ENCODE measurements around the gene SIPA1L3.
A peak's percentile ranks its signal among the peaks of the same experiment; 100 is the strongest.

SIPA1L3 gene

DNA sequence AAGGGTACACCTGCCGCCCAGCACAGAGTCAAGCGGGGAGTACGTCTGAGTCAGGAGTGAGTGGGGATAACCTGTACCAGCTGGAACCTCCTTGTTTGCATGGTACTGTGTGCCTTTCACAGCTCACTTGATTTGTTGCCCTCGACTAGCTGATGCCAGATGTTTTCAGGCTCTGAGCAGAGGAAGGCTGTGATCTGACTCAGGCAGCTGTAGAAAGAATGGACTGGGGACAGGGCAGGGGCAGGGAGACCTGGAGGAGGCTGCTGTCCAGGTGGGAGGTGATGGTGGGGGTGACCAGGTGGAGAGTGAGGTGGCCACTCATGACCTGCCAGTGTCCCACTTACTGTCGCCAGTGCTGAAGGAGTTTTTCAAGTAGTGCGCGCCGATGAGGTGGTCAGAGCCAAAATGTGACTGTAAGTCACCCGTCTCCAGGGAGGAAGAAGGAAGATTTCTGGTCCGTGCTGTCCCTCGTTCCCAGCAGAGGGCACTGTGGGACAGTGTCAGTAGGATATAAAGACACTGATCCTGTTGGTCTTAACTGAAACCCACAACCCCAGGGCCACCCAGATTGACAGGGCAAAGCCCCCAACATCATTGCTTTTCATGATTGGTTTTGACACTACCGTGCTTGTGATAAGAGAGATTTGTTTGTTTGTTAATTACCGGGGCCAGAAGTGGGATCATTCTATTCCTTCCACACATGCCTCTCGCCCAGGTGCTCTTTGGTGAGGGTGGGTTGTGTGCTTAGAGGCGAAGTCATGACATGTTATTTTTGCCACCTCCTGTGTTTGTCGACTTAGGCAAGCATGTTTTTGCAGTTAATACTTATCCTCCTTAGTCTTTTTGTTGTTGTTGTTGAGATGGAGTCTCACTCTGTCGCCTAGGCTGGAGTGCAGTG, 188.7 kb downstream of the SIPA1L3 start:
- no peaks in the 10 kb centered on the region for H3K79me2 ChIP-seq (ENCODE audit: low read length)
- no peak overlapping the region for H3K4me2 ChIP-seq (ENCODE audit: low read length)
- no peaks in the 10 kb centered on the region for H3K4me1 ChIP-seq (ENCODE audit: low read length)
- no peak for TF ChIP-seq EZH2phosphoT487 (IDR thresholded peaks at IDR 0.05; ENCODE audit: low read depth)
- TF ChIP-seq, protein P1, sequence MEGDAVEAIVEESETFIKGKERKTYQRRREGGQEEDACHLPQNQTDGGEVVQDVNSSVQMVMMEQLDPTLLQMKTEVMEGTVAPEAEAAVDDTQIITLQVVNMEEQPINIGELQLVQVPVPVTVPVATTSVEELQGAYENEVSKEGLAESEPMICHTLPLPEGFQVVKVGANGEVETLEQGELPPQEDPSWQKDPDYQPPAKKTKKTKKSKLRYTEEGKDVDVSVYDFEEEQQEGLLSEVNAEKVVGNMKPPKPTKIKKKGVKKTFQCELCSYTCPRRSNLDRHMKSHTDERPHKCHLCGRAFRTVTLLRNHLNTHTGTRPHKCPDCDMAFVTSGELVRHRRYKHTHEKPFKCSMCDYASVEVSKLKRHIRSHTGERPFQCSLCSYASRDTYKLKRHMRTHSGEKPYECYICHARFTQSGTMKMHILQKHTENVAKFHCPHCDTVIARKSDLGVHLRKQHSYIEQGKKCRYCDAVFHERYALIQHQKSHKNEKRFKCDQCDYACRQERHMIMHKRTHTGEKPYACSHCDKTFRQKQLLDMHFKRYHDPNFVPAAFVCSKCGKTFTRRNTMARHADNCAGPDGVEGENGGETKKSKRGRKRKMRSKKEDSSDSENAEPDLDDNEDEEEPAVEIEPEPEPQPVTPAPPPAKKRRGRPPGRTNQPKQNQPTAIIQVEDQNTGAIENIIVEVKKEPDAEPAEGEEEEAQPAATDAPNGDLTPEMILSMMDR (IDR thresholded peaks at IDR 0.05; ENCODE audit: low read depth, low read length), result peak; percentile 83
- H3K9ac ChIP-seq (ENCODE audit: low read length), result no peak overlapping the region
- H4K20me1 ChIP-seq (ENCODE audit: insufficient read depth, low read length), result no peaks in the 10 kb centered on the region
- no peak overlapping the region for H3K27ac ChIP-seq (ENCODE audit: low read length)
- H3K4me3 ChIP-seq (ENCODE audit: low read length), result no peak overlapping the region
- H3K27me3 ChIP-seq (ENCODE audit: low read depth, low read length), result no peaks in the 10 kb centered on the region
- H3K36me3 ChIP-seq (replicated peaks; ENCODE audit: low read depth, low read length), result peaks cover 21% of the 10 kb centered on the region
- H2AFZ ChIP-seq (ENCODE audit: low read depth, low read length), result no peak overlapping the region
- no peaks in the 10 kb centered on the region for H3K9me3 ChIP-seq (ENCODE audit: insufficient read depth, low read length)

DNA sequence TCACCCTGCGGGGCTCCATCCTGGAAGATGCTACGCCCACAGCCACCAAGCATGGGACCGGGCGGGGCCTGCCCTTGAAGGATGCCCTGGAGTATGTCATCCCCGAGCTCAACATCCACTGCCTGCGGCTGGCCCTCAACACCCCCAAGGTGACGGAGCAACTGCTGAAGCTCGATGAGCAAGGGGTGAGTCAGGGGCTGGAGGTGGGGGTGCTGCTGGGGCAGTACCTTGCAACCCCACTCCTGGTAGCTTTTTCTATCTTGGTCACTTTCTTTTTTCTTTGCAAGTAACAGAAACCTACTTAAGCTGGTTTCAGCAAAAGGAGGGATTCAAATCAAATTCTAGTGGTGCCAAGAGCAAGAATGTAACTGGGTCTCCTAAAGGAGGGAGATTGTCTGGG, 193.0 kb downstream of the SIPA1L3 start:
- TF ChIP-seq, protein P1 (IDR thresholded peaks at IDR 0.05; ENCODE audit: low read depth, low read length), result no peak
- TF ChIP-seq EZH2phosphoT487 (IDR thresholded peaks at IDR 0.05; ENCODE audit: low read depth), result no peak

GRCh38 chr19:38100589-38100988, 193.6 kb downstream of the SIPA1L3 start:
- no peak overlapping the region for H2AFZ ChIP-seq (ENCODE audit: low read depth, low read length)
- no peaks in the 10 kb centered on the region for H3K9me3 ChIP-seq (ENCODE audit: insufficient read depth, low read length)
- no peak overlapping the region for H3K27ac ChIP-seq (ENCODE audit: low read length)
- H4K20me1 ChIP-seq (ENCODE audit: insufficient read depth, low read length), result no peaks in the 10 kb centered on the region
- no peaks in the 10 kb centered on the region for H3K27me3 ChIP-seq (ENCODE audit: low read depth, low read length)
- TF ChIP-seq, protein P1 (IDR thresholded peaks at IDR 0.05; ENCODE audit: low read depth, low read length), result no peak
- no peak overlapping the region for H3K4me2 ChIP-seq (ENCODE audit: low read length)
- no peaks in the 10 kb centered on the region for H3K4me1 ChIP-seq (ENCODE audit: low read length)
- no peak overlapping the region for H3K9ac ChIP-seq (ENCODE audit: low read length)
- no peaks in the 10 kb centered on the region for H3K79me2 ChIP-seq (ENCODE audit: low read length)
- peaks cover 31% of the 10 kb centered on the region for H3K36me3 ChIP-seq (replicated peaks; ENCODE audit: low read depth, low read length)
- no peak overlapping the region for H3K4me3 ChIP-seq (ENCODE audit: low read length)

More for the DNA sequence above, 193.0 kb downstream of the SIPA1L3 start:
- Histone ChIP-seq H3K27me3 (ENCODE audit: low read depth, low read length) (no peaks in the 10 kb centered on the region), H3K27ac (ENCODE audit: low read length) (no peak overlapping the region), H3K4me3 (ENCODE audit: low read length) (no peak overlapping the region), H2AFZ (ENCODE audit: low read depth, low read length) (no peak overlapping the region), H4K20me1 (ENCODE audit: insufficient read depth, low read length) (no peaks in the 10 kb centered on the region), H3K4me2 (ENCODE audit: low read length) (no peak overlapping the region), H3K4me1 (ENCODE audit: low read length) (no peaks in the 10 kb centered on the region), H3K79me2 (ENCODE audit: low read length) (no peaks in the 10 kb centered on the region), H3K36me3 (replicated peaks; ENCODE audit: low read depth, low read length) (peaks cover 28% of the 10 kb centered on the region), H3K9me3 (ENCODE audit: insufficient read depth, low read length) (no peaks in the 10 kb centered on the region), H3K9ac (ENCODE audit: low read length) (no peak overlapping the region)

- Histone ChIP-seq H3K9ac (ENCODE audit: low read length) (no peak overlapping the region), H3K4me3 (ENCODE audit: low read length) (no peak overlapping the region), H3K27ac (ENCODE audit: low read length) (no peak overlapping the region), H3K36me3 (replicated peaks; ENCODE audit: low read depth, low read length) (peaks cover 38% of the 10 kb centered on the region), H3K4me1 (ENCODE audit: low read length) (no peaks in the 10 kb centered on the region), H3K9me3 (ENCODE audit: insufficient read depth, low read length) (no peaks in the 10 kb centered on the region), H3K4me2 (ENCODE audit: low read length) (no peak overlapping the region), H3K79me2 (ENCODE audit: low read length) (no peaks in the 10 kb centered on the region), H3K27me3 (ENCODE audit: low read depth, low read length) (no peaks in the 10 kb centered on the region), H2AFZ (ENCODE audit: low read depth, low read length) (no peak overlapping the region), H4K20me1 (ENCODE audit: insufficient read depth, low read length) (no peaks in the 10 kb centered on the region)
- TF ChIP-seq, protein P1 (IDR thresholded peaks at IDR 0.05; ENCODE audit: low read depth, low read length), result no peak
- TF ChIP-seq EZH2phosphoT487 (IDR thresholded peaks at IDR 0.05; ENCODE audit: low read depth), result no peak
These were observed 194.7 kb downstream of the SIPA1L3 start for GRCh38 chr19:38101723-38102122.

All from OCI-LY3 (cell line).